GM21529 (cell line): Measurements from ENCODE around the gene CNOT2.
A peak's percentile ranks its signal among the peaks of the same experiment; 100 is the strongest.

Source experiments
- ATAC-seq: cut with Tn5 transposase; IDR thresholded peaks from one replicate; pipeline ENCODE4 v1.9.1; 2021; ENCODE audit not compliant: unreplicated experiment

CNOT2 gene

GRCh38 chr12:70242695-70243509 is at the start of gene CNOT2:
Gene CNOT2 (plus strand): TSS chr12:70243433. CDS start chr12:70278227, 34,794 bp downstream.
- ATAC-seq, result peak; percentile 77

- no peak for ATAC-seq
Measured at GRCh38 chr12:70194076-70194475, 49.2 kb upstream of the CNOT2 start.

GRCh38 chr12:70196811-70197281 is 46.4 kb upstream of the CNOT2 start:
- ATAC-seq, result no peak

- no peak for ATAC-seq
Measured at GRCh38 chr12:70197345-70197744, 45.9 kb upstream of the CNOT2 start.

- no peak for ATAC-seq
Measured at GRCh38 chr12:70213707-70214106, 29.5 kb upstream of the CNOT2 start.

GRCh38 chr12:70214972-70215617 is 28.1 kb upstream of the CNOT2 start:
- ATAC-seq, result no peak

- no peak for ATAC-seq
Measured at GRCh38 chr12:70217416-70217815, 25.8 kb upstream of the CNOT2 start.

GRCh38 chr12:70221626-70222025 is 21.6 kb upstream of the CNOT2 start:
- no peak for ATAC-seq

- no peak for ATAC-seq
Measured at GRCh38 chr12:70227911-70228310, 15.3 kb upstream of the CNOT2 start.

- no peak for ATAC-seq
Measured at GRCh38 chr12:70230934-70231606, 12.2 kb upstream of the CNOT2 start.

GRCh38 chr12:70236990-70237389 is 6.2 kb upstream of the CNOT2 start:
- no peak for ATAC-seq

GRCh38 chr12:70240673-70241072 is 2.6 kb upstream of the CNOT2 start:
- ATAC-seq, result no peak

- ATAC-seq, result no peak
Measured at GRCh38 chr12:70241845-70242244, 1.4 kb upstream of the CNOT2 start.

GRCh38 chr12:70243510-70244371 is 508 bp downstream of the CNOT2 start:
- peak; percentile 58 for ATAC-seq

GRCh38 chr12:70244409-70244808 is 1.2 kb downstream of the CNOT2 start:
- ATAC-seq, result no peak

- ATAC-seq, result no peak
Measured at GRCh38 chr12:70245458-70245857, 2.2 kb downstream of the CNOT2 start.

- no peak for ATAC-seq
Measured at GRCh38 chr12:70246580-70246979, 3.3 kb downstream of the CNOT2 start.

GRCh38 chr12:70247653-70248199 is 4.5 kb downstream of the CNOT2 start:
- no peak for ATAC-seq

GRCh38 chr12:70248876-70249275 is 5.6 kb downstream of the CNOT2 start:
- ATAC-seq, result no peak

- ATAC-seq, result no peak
Measured at GRCh38 chr12:70249903-70250302, 6.7 kb downstream of the CNOT2 start.

- no peak for ATAC-seq
Measured at GRCh38 chr12:70251226-70251625, 8.0 kb downstream of the CNOT2 start.
